Activated CD4-positive, alpha-beta T cell treated with anti-CD3 and anti-CD28 coated beads, Interleukin-2, amount 10 ng/mL, durations not matched to agents 7 days and 5 days (primary cell): ENCODE results near the gene ARID5B. TPM values are rescaled to one million over a fixed set of nuclear protein-coding genes. Genes with fewer than 3 reads are reported as not detected.

Source experiments
- CTCF ChIA-PET: fragments of 350-600 bp; sonication (Branson Sonifier 250); formaldehyde crosslinking; loops from one replicate; lab custom pipeline; 2021; ENCODE audit warnings: antibody characterized with exemption; lab: Charles Lee
- POLR2A ChIA-PET: fragments of 350-600 bp; sonication (Branson Sonifier 250); formaldehyde crosslinking; loops from one replicate; lab custom pipeline; 2021; ENCODE audit warnings: antibody characterized with exemption; lab: Charles Lee
- DNase-seq: peaks from one replicate; pipeline ENCODE4 v3.0.0-alpha.2; 2020
- H3K27ac Mint-ChIP-seq: one replicate; pipeline ENCODE4 v1.8.0; 2021; ENCODE audit warnings: mild to moderate bottlenecking, moderate library complexity, mixed read lengths
- H3K27me3 Mint-ChIP-seq: one replicate; pipeline ENCODE4 v1.8.0; 2021; ENCODE audit warnings: mixed read lengths
- H3K36me3 Mint-ChIP-seq: one replicate; pipeline ENCODE4 v1.8.0; 2021; ENCODE audit warnings: low read depth, mixed read lengths
- H3K4me1 Mint-ChIP-seq: one replicate; pipeline ENCODE4 v1.8.0; 2021; ENCODE audit warnings: mixed read lengths
- H3K4me3 Mint-ChIP-seq: one replicate; pipeline ENCODE4 v1.8.0; 2021; ENCODE audit warnings: mild to moderate bottlenecking, moderate library complexity, mixed read lengths
- H3K9me3 Mint-ChIP-seq: one replicate; pipeline ENCODE4 v1.8.0; 2021; ENCODE audit warnings: mixed read lengths
- total RNA-seq, 2 experiments: library from RNA; stranded (reverse); gene quantifications; one replicate each; pipeline ENCODE4 v1.2.3, GENCODE V29; 2021

ARID5B gene
- total RNA-seq, 2 experiments from 2014 or later: 41.2 to 42.9 TPM

GRCh38 chr10:62057850-62058249, 156.4 kb downstream of the ARID5B start:
- Mint-ChIP-seq H3K4me1 (peaks cover 91% of the 10 kb centered on the region), H3K27ac (no peak overlapping the region), H3K4me3 (no peak overlapping the region), H3K27me3 (no peaks in the 10 kb centered on the region), H3K9me3 (peaks cover 11% of the 10 kb centered on the region), H3K36me3 (peaks cover 96% of the 10 kb centered on the region)
- no peak for DNase-seq
- ChIA-PET CTCF (interaction anchor here (1.3 to 1.7 kb wide), 3 partner anchors 19 to 202 kb away, joined by 3 to 7 read pairs (median 4); no protein-coding TSS in a partner anchor), POLR2A (interaction anchor here (0.7 kb wide), 1 partner anchor 22 kb away, joined by 3 read pairs; no protein-coding TSS in a partner anchor)

- no peak for DNase-seq
- ChIA-PET CTCF (interaction anchor here (0.9 to 4.9 kb wide), 5 partner anchors 9 to 201 kb away, joined by 3 to 19 read pairs (median 3); no protein-coding TSS in a partner anchor), POLR2A (interaction anchor here (0.7 kb wide), 1 partner anchor 22 kb away, joined by 3 read pairs; no protein-coding TSS in a partner anchor)
- Mint-ChIP-seq H3K36me3 (peaks cover 96% of the 10 kb centered on the region), H3K4me3 (no peak overlapping the region), H3K4me1 (peaks cover 91% of the 10 kb centered on the region), H3K9me3 (peaks cover 9% of the 10 kb centered on the region), H3K27me3 (no peaks in the 10 kb centered on the region), H3K27ac (peak overlapping the region; percentile 48)
Observed at GRCh38 chr10:62058476-62058875, 157.0 kb downstream of the ARID5B start.

GRCh38 chr10:62058896-62059216, 157.4 kb downstream of the ARID5B start:
- POLR2A ChIA-PET: no interaction called here
- Mint-ChIP-seq H3K27ac (no peak overlapping the region), H3K36me3 (peaks cover 96% of the 10 kb centered on the region), H3K27me3 (no peaks in the 10 kb centered on the region), H3K9me3 (peaks cover 9% of the 10 kb centered on the region), H3K4me3 (no peak overlapping the region), H3K4me1 (peaks cover 91% of the 10 kb centered on the region)
- CTCF ChIA-PET: interaction anchor here (0.9 to 4.9 kb wide), 5 partner anchors 9 to 201 kb away, joined by 3 to 19 read pairs (median 3); no protein-coding TSS in a partner anchor
- DNase-seq: no peak

GRCh38 chr10:62059217-62059920, 157.9 kb downstream of the ARID5B start:
- no peak overlapping the region for H3K4me3 Mint-ChIP-seq
- H3K4me1 Mint-ChIP-seq: peaks cover 91% of the 10 kb centered on the region
- H3K9me3 Mint-ChIP-seq: peaks cover 10% of the 10 kb centered on the region
- no peaks in the 10 kb centered on the region for H3K27me3 Mint-ChIP-seq
- no peak for DNase-seq
- no peak overlapping the region for H3K27ac Mint-ChIP-seq
- CTCF ChIA-PET: interaction anchor here (0.9 to 4.9 kb wide), 5 partner anchors 10 to 200 kb away, joined by 3 to 19 read pairs (median 3); no protein-coding TSS in a partner anchor
- POLR2A ChIA-PET: no interaction called here
- peaks cover 96% of the 10 kb centered on the region for H3K36me3 Mint-ChIP-seq

- H3K36me3 Mint-ChIP-seq: peaks cover 96% of the 10 kb centered on the region
- no peaks in the 10 kb centered on the region for H3K27me3 Mint-ChIP-seq
- H3K9me3 Mint-ChIP-seq: peaks cover 13% of the 10 kb centered on the region
- peak overlapping the region; percentile 14 for H3K27ac Mint-ChIP-seq
- CTCF ChIA-PET: interaction anchor here (0.9 to 4.9 kb wide), 7 partner anchors 12 to 183 kb away, joined by 3 to 21 read pairs (median 4); no protein-coding TSS in a partner anchor
- POLR2A ChIA-PET: interaction anchor here (0.6 kb wide), 1 partner anchor 25 kb away, joined by 6 read pairs; no protein-coding TSS in a partner anchor
- peaks cover 87% of the 10 kb centered on the region for H3K4me1 Mint-ChIP-seq
- no peak overlapping the region for H3K4me3 Mint-ChIP-seq
- DNase-seq: no peak
Observed at GRCh38 chr10:62062028-62062427, 160.5 kb downstream of the ARID5B start.

GRCh38 chr10:62062752-62063512, 161.4 kb downstream of the ARID5B start:
- CTCF ChIA-PET: interaction anchor here (0.9 to 4.9 kb wide), 7 partner anchors 12 to 182 kb away, joined by 3 to 21 read pairs (median 4); no protein-coding TSS in a partner anchor
- no peak overlapping the region for H3K4me3 Mint-ChIP-seq
- no peak for DNase-seq
- peaks cover 96% of the 10 kb centered on the region for H3K36me3 Mint-ChIP-seq
- peaks cover 13% of the 10 kb centered on the region for H3K9me3 Mint-ChIP-seq
- no peaks in the 10 kb centered on the region for H3K27me3 Mint-ChIP-seq
- POLR2A ChIA-PET: interaction anchor here (0.6 to 0.7 kb wide), 2 partner anchors 24 to 718 kb away, joined by 5 to 6 read pairs; no protein-coding TSS in a partner anchor
- peak overlapping the region; percentile 68 for H3K27ac Mint-ChIP-seq
- peaks cover 83% of the 10 kb centered on the region for H3K4me1 Mint-ChIP-seq

GRCh38 chr10:62063795-62064472, 162.4 kb downstream of the ARID5B start:
- Mint-ChIP-seq H3K4me1 (peaks cover 82% of the 10 kb centered on the region), H3K27ac (peak overlapping the region; percentile 79), H3K27me3 (no peaks in the 10 kb centered on the region), H3K4me3 (no peak overlapping the region), H3K9me3 (peaks cover 13% of the 10 kb centered on the region), H3K36me3 (peaks cover 93% of the 10 kb centered on the region)
- DNase-seq: no peak
- ChIA-PET POLR2A (no interaction called here), CTCF (interaction anchor here (1.0 to 4.2 kb wide), 4 partner anchors 11 to 25 kb away, joined by 3 to 21 read pairs (median 4); no protein-coding TSS in a partner anchor)

GRCh38 chr10:62067560-62067959, 166.1 kb downstream of the ARID5B start:
- Mint-ChIP-seq H3K4me3 (no peak overlapping the region), H3K9me3 (peaks cover 7% of the 10 kb centered on the region), H3K27ac (no peak overlapping the region), H3K27me3 (no peaks in the 10 kb centered on the region), H3K36me3 (peaks cover 92% of the 10 kb centered on the region), H3K4me1 (peaks cover 76% of the 10 kb centered on the region)
- POLR2A ChIA-PET: no interaction called here
- DNase-seq: no peak
- CTCF ChIA-PET: interaction anchor here (0.6 kb wide), 1 partner anchor 29 kb away, joined by 3 read pairs; no protein-coding TSS in a partner anchor

- Mint-ChIP-seq H3K4me1 (peaks cover 76% of the 10 kb centered on the region), H3K4me3 (no peak overlapping the region), H3K27ac (peak overlapping the region; percentile 13), H3K27me3 (no peaks in the 10 kb centered on the region), H3K36me3 (peaks cover 92% of the 10 kb centered on the region), H3K9me3 (peaks cover 7% of the 10 kb centered on the region)
- no peak for DNase-seq
- ChIA-PET CTCF (interaction anchor here (0.6 to 1.1 kb wide), 3 partner anchors 30 to 382 kb away, joined by 3 to 4 read pairs (median 3); no protein-coding TSS in a partner anchor), POLR2A (no interaction called here)
Observed at GRCh38 chr10:62068464-62068863, 167.0 kb downstream of the ARID5B start.

GRCh38 chr10:62069452-62070178, 168.1 kb downstream of the ARID5B start:
- Mint-ChIP-seq H3K27me3 (no peaks in the 10 kb centered on the region), H3K9me3 (peaks cover 5% of the 10 kb centered on the region), H3K36me3 (peaks cover 91% of the 10 kb centered on the region), H3K4me1 (peaks cover 72% of the 10 kb centered on the region), H3K4me3 (no peak overlapping the region), H3K27ac (no peak overlapping the region)
- ChIA-PET POLR2A (interaction anchor here (0.6 kb wide), 2 partner anchors 13 to 174 kb away, joined by 3 read pairs; no protein-coding TSS in a partner anchor), CTCF (interaction anchor here (1.1 kb wide), 1 partner anchor 31 kb away, joined by 4 read pairs; no protein-coding TSS in a partner anchor)
- no peak for DNase-seq

- Mint-ChIP-seq H3K36me3 (peaks cover 90% of the 10 kb centered on the region), H3K4me3 (no peak overlapping the region), H3K27me3 (no peaks in the 10 kb centered on the region), H3K9me3 (peaks cover 3% of the 10 kb centered on the region), H3K4me1 (peaks cover 69% of the 10 kb centered on the region), H3K27ac (peak overlapping the region; percentile 61)
- DNase-seq: no peak
- POLR2A ChIA-PET: no interaction called here
- CTCF ChIA-PET: interaction anchor here (0.9 to 1.8 kb wide), 6 partner anchors 8 to 33 kb away, joined by 3 to 12 read pairs (median 3); no protein-coding TSS in a partner anchor
Observed at GRCh38 chr10:62071846-62072281, 170.4 kb downstream of the ARID5B start.
